Parathyroid adenoma (tissue), 2 donors: ENCODE results near the gene KDELR3.

ENCODE experiments used
- H2AFZ ChIP-seq: fragments of 300-600 bp; sonication (generic); one replicate; pipeline ENCODE4 v1.7.0; 2017; ENCODE audit warnings: antibody characterized with exemption, mild to moderate bottlenecking
- H3K27ac ChIP-seq: fragments of 300-600 bp; sonication (generic); one replicate; pipeline ENCODE4 v1.7.0; 2017
- H3K27me3 ChIP-seq: fragments of 300-600 bp; sonication (generic); one replicate; pipeline ENCODE4 v1.7.0; 2017; ENCODE audit warnings: low read length; ENCODE audit not compliant: control insufficient read depth, insufficient read depth
- H3K36me3 ChIP-seq: fragments of 300-600 bp; sonication (generic); one replicate; pipeline ENCODE4 v1.7.0; 2017; ENCODE audit warnings: low read length; ENCODE audit not compliant: control insufficient read depth, insufficient read depth
- H3K4me1 ChIP-seq: fragments of 300-600 bp; sonication (generic); one replicate; pipeline ENCODE4 v1.7.0; 2017; ENCODE audit warnings: control low read depth
- H3K4me2 ChIP-seq: fragments of 300-600 bp; sonication (generic); one replicate; pipeline ENCODE4 v1.7.0; 2017; ENCODE audit warnings: low read length
- H3K4me3 ChIP-seq: fragments of 300-600 bp; sonication (generic); one replicate; pipeline ENCODE4 v1.7.0; 2017; ENCODE audit warnings: low read depth, low read length
- H3K79me2 ChIP-seq: fragments of 300-600 bp; sonication (generic); one replicate; pipeline ENCODE4 v1.7.0; 2017; ENCODE audit warnings: control low read depth
- H3K9ac ChIP-seq: fragments of 300-600 bp; sonication (generic); one replicate; pipeline ENCODE4 v1.7.0; 2017; ENCODE audit warnings: mild to moderate bottlenecking
- H3K9me3 ChIP-seq: fragments of 300-600 bp; sonication (generic); one replicate; pipeline ENCODE4 v1.7.0; 2017; ENCODE audit warnings: low read length; ENCODE audit not compliant: control insufficient read depth
- TF ChIP-seq, protein P1 (sequence below): fragments of 300-600 bp; sonication (generic); IDR thresholded peaks from one replicate; pipeline ENCODE4 v1.7.0; 2017; ENCODE audit warnings: antibody characterized with exemption, mild to moderate bottlenecking
- donor health status: primary hyperparathyroidism.

Gene KDELR3

DNA sequence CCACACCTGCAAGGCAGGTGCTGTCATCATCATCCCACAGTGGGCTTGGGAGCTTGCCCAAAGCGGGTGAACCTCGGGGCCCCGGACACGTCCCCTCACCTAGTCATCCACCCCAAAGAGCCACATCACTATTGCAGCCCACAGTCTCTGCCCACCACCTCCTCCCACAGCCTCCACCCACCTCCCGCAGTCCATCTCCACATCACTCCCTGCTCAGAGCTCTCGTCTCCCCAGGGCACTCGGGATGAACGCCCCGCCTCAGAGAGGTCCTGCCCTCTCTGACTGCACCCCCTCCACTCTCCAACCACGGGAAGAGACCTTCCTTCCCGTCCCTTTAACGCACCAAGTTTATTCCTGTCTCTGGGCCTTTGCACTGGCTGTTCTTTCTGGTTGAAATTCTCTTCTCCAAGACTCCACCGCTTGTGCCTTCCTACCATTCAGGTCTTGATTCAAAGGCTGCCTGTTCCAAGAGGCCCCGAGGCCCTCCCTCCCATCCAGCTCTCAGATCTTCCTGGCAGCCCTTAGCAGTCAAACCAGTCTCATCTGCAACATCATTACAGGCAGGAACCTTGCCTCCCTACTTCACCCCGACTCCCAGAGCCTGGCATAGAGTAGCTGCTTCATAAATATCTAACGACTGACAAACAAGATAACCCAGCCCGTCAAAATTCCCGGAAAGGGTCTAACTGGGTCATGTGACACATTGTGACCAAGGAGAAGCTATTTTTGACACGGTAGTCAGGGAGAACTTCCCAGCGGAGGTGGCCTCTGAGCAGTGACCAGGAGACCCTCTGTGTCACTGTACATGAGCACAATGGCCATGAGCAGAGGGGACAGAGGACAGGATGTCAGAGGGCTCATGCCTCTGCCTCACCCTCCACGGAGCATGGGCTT is 24.0 kb upstream of the KDELR3 start:
- Histone ChIP-seq H3K9ac (no peak overlapping the region), H3K4me3 (no peak overlapping the region), H3K79me2 (no peaks in the 10 kb centered on the region), H3K9me3 (no peaks in the 10 kb centered on the region), H3K27me3 (no peaks in the 10 kb centered on the region), H2AFZ (no peak overlapping the region), H3K36me3 (no peaks in the 10 kb centered on the region), H3K27ac (no peak overlapping the region), H3K4me1 (no peaks in the 10 kb centered on the region), H3K4me2 (no peak overlapping the region)
- TF ChIP-seq, protein P1, sequence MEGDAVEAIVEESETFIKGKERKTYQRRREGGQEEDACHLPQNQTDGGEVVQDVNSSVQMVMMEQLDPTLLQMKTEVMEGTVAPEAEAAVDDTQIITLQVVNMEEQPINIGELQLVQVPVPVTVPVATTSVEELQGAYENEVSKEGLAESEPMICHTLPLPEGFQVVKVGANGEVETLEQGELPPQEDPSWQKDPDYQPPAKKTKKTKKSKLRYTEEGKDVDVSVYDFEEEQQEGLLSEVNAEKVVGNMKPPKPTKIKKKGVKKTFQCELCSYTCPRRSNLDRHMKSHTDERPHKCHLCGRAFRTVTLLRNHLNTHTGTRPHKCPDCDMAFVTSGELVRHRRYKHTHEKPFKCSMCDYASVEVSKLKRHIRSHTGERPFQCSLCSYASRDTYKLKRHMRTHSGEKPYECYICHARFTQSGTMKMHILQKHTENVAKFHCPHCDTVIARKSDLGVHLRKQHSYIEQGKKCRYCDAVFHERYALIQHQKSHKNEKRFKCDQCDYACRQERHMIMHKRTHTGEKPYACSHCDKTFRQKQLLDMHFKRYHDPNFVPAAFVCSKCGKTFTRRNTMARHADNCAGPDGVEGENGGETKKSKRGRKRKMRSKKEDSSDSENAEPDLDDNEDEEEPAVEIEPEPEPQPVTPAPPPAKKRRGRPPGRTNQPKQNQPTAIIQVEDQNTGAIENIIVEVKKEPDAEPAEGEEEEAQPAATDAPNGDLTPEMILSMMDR, result no peak

DNA sequence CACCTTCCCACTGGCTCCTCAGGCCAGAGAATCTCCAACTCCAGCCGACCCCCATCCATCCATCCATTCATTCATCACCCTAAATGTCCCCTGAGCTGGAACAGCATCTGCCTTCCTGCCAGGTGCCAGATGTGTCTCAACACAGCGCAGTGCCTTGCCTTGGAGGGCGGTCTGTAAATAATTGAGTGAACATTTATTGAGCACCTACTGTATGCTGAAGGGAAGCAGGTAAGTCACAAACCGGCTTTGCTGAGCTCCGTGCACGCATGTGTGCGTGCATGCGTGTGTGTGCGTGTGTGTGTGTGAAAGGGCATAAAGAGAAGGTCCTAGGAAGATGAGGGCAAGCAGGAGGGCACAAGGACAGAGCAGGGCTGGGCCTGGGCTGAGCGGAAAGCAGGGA is 23.1 kb upstream of the KDELR3 start:
- Histone ChIP-seq H3K27ac (no peak overlapping the region), H3K4me1 (no peaks in the 10 kb centered on the region), H3K9me3 (no peaks in the 10 kb centered on the region), H3K4me2 (no peak overlapping the region), H2AFZ (no peak overlapping the region), H3K79me2 (no peaks in the 10 kb centered on the region), H3K4me3 (no peak overlapping the region), H3K36me3 (no peaks in the 10 kb centered on the region), H3K9ac (no peak overlapping the region), H3K27me3 (no peaks in the 10 kb centered on the region)
- TF ChIP-seq, protein P1, result no peak

- H3K9me3 ChIP-seq, result no peaks in the 10 kb centered on the region
- no peaks in the 10 kb centered on the region for H3K27me3 ChIP-seq
- H3K4me1 ChIP-seq, result no peaks in the 10 kb centered on the region
- H3K79me2 ChIP-seq, result no peaks in the 10 kb centered on the region
- H3K9ac ChIP-seq, result no peak overlapping the region
- H3K4me3 ChIP-seq, result no peak overlapping the region
- H3K4me2 ChIP-seq, result no peak overlapping the region
- H3K36me3 ChIP-seq, result no peaks in the 10 kb centered on the region
- H3K27ac ChIP-seq, result no peak overlapping the region
- no peak overlapping the region for H2AFZ ChIP-seq
- TF ChIP-seq, protein P1, result no peak
These were observed 21.8 kb upstream of the KDELR3 start for GRCh38 chr22:38446018-38446601.

GRCh38 chr22:38448945-38449745 is 18.8 kb upstream of the KDELR3 start:
- TF ChIP-seq, protein P1, result no peak
- Histone ChIP-seq H3K27ac (no peak overlapping the region), H3K4me3 (no peak overlapping the region), H3K4me2 (no peak overlapping the region), H2AFZ (no peak overlapping the region), H3K9ac (no peak overlapping the region), H3K9me3 (no peaks in the 10 kb centered on the region), H3K79me2 (no peaks in the 10 kb centered on the region), H3K4me1 (no peaks in the 10 kb centered on the region), H3K27me3 (no peaks in the 10 kb centered on the region), H3K36me3 (no peaks in the 10 kb centered on the region)
